Stimulated activated CD4-positive, alpha-beta T cell treated with anti-CD3 and anti-CD28 coated beads, Interleukin-1b, Interleukin-23, amount 100 ng/mL, for 4 hours (primary cell): ENCODE measurements around the gene MAD1L1.
"Not testable (repeated sequence)": the region's sequence is repeated elsewhere in the genome, so short reads cannot be mapped to it uniquely, and the experiment has no call there.

Experiments
- DNase-seq, 2 donors: peaks; one replicate each; pipeline ENCODE4 v3.0.0-alpha.2; 2020; ENCODE audit warnings: low read depth in 2 of 2

MAD1L1 gene

DNA sequence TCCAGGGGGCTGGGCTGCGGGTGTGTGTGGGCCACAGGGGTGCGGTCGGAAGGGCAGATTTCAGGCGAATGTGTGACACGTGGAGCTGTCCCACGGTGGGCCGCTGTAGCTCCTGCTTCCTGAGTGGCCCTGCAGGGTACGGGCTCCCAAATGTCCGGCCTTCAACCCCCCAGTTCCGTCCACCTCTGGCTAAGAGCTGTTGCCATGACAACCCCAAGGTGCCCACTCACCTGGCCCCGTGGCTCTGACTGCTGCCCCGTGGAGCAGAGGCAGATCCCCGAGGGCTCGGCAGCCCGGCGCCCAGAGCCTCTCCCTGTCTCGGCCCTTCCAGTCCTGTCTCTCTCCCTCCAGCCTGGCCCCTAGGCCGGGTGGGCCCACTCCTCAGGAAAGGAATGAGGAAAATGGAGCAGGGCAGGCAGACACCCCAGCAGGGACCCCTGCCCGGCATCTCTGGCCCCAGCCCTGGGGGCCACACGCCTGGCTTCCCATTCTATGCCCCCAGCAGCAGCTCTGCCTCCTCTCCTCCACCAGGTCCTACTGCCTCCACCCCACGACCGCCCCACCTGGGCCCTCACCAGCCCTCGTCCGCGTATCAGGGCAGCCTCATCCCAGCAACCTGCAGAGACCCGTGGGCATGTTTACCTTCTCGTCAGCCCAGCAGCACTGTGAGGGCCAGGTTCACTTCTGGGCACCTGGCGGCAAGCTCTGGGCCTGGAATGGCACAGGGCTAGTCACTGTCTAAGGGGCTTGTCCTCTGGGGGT is 347.1 kb downstream of the MAD1L1 start:
- no peak for DNase-seq

DNA sequence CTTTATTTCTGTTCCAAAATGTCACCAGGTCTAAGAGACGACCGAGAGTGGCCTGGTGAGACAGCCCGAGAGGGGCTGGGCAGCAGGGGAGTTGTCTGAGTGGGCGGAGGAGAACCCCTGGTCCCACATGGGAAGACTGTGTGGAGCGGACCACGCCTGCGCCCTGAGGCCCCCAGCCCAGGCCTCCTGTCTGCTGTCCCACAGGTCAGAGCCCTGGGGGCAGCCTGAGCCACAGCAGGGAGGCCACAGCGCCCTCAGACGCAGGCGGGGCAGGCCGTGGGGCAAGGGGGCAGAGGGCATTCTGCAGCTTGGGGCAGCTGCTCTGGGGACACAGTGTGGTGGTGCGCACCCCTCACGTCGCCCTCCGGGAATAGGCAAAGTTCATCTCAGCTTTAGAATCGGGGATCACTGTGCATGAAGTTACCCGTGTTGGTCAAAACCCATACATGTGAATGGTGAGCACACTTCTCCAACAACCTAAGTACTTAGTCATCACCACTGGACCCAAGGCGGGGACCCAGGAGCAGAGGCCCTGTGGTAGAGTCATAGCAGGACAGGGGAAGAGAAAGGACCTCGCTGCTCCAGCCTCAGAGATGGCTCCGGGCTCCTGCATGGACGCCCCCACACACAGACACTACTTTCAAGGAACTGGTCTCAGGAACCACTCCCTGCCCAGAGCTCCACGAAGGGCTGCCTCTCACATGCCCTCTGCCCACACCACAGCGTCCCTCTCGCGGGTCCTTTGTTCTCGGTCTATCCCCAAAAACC is 348.0 kb downstream of the MAD1L1 start:
- no peak for DNase-seq

DNA sequence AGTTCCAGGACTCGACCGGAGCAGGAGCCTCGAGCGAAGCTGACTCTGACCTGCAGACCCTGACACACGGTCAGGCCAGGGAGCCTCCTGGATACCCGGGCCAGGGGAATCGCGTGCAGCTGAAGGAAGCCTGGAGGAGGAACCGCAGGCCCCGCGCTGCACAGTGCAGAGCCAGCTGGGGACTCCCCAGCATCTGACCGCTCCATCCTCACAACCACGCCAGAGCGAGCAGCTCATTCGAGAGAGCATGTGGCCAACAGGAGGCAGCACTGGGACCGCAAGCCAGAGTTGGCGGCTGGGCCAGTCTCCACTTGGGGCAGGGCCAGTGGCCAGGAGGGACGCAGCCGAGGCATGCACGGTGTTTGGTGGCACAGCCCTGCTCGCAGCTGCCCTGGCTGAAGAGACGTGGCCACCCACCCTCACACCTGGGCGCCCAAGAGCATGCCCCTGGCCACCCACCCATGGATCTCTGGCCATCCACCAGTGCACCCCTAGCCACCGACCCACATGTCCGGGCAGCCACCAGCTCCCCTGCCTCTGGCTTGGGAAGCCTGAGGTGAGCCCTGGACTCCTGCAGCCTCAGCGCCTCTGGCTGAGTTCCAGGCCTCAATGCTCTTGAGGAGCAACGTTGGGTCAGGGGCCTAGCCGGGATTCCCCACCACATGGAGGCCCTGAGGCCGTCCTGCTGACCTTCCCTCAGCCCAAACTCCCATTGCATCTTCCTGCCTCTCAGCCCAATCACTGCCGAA is 348.7 kb downstream of the MAD1L1 start:
- no peak for DNase-seq

DNA sequence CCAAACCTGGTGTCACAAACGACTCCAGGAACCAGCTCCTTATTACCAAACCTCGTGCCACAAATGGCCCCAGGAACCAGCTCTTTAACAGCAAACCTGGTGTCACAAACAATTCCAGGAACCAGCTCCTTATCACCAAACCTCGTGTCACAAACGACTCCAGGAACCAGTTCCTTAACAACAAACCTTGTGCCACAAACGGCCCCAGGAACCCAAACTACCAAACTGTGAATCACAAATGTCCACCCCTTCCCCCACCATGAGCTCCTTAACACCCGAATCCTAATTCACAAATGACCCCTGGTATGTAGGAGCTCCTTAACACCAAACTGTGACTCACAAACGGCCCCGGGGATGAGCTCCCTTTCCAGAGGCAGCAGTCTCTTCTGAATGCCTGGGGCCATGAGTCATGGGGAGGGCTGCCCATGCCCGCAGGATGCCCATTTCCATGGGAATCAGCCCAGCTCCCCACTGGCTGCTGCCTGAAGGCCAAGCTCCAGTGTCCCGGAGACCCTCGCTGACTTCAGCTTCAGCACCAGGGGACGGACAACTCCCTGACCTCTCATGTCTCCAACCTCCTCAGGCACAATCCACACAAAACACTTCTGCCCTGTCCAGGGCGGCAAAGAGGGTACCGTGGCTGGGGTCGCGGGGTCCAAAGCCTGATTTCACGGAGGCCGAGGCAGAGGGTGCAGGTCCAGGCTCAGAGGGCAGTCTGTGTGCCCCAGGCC is 349.5 kb downstream of the MAD1L1 start:
- DNase-seq: no peak

DNA sequence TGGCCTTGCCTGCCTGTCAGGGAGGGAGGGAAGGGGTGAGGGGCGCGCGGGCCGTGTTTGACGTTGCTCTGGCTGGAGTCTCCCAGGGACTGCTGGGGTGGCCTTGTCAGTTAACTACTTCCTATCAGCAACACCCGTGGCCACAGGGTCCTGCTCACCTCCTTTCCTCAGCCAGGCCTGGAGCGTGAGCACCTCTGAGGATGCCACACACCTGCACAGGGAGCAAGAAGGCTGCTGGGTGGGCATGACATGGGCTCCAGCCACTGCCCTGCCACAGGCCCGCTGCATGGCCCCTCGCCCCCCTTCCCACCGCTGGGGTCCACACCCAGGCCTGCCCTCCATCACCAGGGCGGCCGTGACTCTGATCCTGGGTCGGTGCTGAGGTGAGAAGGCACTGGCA is 350.3 kb downstream of the MAD1L1 start:
- DNase-seq: no peak

DNA sequence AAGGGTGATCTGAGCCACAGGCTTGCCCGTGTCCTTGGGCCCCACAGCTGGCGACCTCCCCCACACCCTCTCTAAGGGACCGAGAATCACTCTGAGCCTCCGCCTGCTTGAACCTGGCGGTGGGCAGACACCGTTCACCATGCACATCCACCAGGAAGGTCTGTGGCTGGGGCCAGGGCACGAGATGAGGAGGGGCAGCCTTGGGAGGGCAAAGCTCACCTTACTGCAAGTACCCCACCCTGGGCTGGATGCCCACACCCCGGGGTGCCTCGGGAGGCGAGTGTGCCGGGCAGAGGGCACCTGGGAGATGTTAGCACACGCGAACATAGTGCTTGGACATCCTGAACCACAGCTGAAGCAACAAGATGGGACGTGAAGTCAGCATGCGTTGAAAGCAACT is 350.8 kb downstream of the MAD1L1 start:
- no peak for DNase-seq

DNA sequence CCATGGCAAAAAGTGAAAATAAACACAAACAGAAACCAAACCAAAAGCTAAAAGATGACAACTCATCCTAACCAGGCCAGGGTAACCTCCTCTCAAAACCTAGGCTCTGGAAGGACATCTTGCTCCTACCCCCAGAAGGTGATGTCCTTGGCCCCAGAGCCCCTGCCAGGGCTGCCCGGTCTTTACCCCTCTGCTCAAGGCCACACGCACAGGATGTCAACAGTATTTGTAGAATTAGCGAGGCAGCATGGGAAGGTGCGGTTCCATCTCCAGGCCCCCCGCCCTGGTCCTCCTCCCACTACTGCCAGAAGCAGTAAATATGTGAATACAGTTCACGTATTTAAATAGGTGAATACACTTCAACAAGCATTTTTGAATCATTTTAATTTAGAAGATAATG is 356.1 kb downstream of the MAD1L1 start:
- not testable (repeated sequence) for DNase-seq

DNA sequence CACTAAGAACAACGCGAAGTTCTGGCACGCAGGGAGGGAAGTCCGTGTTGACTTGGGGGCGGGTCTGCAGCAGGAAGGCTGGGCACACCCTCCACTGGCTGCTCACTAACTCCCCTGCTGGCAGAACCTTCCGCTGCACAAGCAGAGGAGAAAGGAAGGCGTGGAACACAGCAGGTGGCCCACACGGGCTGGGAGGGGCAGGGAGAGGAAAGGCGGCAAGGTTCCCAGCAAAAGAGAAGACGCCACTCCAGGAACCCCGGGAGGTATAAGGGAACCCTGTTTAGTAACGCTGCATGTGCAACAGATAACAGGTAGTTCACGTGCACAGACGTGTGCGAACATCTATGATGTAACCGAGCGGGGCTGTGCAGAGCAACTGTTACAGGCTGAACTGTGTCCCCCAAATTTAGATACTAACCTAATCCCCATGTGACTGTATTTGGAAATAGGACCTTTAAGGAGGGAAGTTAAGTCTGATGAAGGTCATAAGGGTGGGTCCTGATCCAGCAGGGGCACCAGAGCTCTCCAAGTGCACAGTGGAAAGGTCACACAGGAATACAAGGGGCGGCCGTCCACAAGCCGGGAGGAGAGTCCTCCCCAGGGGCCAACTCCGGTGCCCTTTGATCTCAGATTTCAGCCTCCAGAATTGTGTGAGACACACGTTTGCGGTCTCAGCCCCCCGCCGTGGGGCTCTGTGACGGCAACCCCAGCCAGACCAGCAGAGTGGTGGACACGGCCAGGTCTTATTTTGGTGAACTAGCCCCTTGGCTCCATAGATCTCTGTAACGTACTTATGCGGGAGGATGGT is 357.1 kb downstream of the MAD1L1 start:
- not testable (repeated sequence) for DNase-seq

DNA sequence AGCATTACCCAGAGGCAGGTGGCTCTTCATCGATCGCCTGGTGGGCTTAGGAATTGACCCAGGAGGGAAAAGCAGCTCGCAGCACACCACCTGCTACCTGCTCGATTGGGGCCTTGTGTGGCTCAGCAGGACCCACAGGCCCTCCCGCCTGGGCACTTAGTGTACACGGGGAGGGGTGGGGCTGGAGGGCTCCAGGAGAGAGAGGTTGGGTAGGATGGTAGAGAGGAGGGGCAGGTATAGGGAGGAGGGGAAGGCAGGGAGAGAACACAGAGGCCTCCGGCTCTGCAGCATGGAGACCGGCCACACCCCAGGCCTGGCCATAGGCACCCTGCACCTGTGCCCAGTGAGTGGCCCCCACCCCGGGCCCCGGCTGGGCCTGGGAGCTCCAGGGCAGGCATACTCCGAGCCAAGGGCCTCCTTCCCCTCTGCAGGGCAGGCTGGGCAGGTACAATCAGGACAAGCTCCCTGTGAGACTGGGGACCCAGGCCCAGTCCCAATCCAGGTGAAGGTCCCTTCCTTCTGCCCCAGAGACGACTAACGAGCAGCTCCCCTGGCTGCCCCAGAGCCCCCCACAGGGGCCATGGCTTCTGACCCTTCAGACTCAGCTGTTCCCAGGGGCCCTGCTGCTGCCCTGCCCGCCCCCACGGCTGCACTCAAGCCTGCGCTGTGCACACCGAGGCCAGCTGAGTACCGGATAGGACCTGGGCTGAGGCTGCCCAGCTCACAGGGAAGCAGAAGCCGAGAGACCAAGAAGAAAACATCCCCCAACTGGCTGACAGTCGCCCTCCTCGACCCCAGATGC is 358.0 kb downstream of the MAD1L1 start:
- DNase-seq: not testable (repeated sequence)

DNA sequence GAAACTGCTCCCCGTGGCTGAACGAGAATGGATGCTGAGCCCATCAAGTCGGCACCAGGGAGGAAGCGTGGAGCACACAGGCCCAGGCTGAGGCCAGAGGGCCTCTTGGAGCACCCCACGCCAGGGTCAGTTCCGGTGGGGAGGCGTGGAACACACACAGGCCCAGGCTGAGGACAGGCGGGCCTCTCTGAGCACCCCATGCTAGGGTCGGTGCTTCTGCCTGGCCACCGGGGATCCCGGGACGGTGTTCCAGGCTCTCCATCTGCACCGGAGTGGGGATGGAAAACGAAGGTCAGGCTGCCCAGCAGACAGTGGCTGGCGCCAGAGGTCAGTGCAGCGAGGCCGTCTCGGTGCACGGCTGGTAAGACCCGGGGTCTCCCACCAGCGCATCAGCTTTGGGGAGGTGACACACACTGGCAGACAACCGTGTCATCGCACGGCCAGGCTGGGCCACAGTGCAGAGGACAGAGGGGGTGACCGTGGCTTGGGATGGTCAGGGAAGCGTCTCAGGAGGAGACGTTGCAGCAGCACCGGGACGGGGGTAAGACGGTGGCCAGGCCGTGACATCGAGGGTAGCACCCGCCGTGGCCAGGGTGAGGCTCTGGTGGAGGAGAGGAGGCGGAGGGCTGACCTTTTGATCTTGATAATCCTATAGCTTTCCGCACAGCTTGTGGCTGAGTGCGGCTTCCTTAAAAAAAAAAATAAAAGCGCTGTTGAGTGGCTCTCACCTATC is 358.7 kb downstream of the MAD1L1 start:
- no peak for DNase-seq

DNA sequence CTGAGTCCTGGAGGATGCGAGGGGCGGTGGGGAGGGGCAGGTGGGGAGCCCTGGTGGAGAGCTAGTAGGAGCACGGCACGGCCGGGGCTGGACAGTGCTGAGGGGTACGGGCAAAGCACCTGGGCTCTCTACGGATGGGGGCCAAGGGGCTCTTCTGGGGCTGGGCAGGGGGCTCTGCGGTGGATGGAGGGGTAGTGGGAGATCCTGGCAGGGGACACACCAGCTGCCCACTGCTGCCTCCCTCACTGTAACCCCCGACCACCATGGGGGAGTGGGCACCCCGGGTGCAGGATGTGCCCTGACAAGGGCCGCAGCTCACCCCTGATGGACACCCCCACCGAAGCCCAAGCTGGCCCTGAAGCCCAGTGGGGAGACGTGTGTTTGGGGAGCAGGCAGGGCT is 359.3 kb downstream of the MAD1L1 start:
- no peak for DNase-seq

DNA sequence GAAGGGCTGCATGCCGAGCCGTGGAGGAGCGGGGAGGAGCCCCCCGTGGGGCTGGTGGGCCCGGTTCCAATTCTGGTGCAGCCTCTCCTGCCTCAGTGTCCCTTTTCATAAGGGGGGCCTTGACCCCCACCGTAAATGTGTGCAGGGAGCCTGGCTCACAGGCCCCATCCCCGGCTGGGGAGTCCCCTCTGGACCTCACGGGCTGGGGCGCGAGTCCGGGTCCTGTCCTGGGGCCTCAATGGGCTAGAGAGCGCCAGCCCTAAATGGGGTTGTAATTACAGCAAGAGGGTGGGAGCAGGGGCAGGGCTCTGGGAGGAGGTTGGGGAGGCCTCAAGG is 359.7 kb downstream of the MAD1L1 start:
- DNase-seq: no peak

DNA sequence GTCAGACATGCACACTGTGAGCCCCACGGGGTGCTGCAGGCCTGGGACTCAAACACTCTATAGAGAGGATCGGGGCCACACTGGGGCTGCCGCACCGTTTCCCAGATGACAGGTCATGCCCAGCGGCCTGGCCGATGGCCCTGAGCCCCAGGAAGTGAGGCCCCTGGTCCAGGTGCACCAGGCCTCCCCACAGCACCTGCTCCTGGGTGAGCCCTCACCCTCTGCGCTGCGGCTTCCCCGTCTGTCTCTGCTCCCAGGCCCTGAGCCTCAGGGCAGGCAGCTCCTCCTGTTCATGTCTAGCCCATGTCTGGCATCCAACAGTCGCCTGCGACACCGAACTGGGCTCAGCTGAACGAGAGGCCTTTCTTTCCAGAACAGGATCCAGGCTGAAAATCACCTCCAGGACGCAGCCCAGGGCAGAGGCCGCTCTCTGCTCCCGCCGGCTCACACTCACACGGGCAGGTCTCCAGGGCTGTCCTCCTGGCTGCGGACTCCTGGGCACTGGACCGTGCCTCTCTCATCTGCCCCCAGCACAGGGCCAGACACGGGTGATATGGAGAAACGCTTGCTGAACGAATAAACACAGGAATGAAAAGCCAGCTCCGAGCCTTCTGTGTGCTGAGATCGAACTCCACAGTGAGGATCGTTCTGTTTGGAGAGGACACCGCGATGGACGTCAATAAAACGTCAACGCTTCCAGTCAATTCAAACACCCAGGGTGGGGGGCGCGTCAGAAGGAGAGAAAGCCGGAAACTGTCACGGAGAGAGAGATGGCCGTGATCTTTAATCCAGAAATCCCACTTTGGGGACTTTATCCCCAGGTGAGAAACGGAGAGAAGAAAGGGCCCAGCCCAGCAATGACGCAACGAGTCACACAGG is 360.3 kb downstream of the MAD1L1 start:
- DNase-seq: no peak

DNA sequence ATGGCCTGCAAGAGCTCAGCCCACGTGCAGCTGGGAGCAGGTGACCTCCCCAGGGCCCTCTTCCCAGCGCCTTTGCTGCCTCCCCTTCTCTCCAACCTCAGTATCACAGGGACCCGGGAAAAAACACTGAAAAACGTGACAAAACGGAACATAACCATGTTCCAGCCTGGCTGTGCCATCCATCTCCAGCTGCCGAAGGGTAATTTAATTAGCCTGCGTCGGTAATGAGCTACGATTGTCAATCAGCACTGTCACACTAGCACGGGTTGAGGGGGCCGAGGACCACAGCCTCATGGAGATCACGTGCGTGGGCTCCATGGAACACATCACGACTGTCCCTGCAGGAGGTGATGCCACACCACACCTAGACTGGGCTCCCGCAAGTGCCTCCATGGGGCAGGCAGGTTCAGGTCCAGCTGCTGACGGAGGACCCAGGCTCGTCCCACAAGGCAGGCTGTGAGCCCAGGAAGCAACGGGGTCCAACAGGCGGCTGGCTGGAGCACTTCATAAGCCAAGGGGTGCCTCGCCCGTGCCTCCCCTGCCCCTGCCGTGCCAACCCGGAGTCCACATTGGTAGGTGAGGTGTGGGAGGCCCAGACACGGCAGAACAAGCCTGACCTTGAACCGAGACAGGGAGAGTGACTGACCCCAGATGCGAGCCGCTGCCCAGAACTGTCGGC is 363.2 kb downstream of the MAD1L1 start:
- DNase-seq: no peak

DNA sequence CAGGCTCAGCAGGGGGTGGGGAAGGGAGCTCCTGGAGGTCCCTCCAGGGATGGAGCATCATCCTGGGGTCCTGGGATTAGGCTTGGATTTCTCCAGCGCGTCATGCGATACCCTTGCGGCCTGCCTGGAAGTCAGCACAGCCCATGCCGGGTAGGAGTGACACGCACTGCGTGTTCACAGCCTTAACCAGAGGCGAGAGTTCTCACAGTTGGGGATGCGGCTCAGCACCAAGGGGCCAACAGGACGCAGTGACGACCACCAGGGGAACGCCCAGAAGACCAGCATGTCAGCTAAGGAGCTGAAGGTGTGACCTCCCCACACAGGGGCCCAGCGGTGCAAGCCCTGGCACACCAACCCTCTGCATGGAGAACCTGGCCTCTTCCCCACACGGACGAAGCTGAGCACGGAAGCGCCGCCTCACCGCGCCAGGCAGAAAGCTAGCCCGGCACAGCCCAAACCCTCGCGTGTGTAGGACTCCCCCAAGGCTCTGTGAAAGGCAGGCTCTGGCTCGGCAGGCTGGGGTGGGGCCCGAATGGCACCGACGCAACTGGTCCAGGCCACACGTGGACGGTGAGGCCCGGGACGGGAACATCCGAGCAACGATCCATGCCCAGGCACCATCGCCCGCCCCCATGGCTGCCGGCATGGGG is 364.1 kb downstream of the MAD1L1 start:
- no peak for DNase-seq

DNA sequence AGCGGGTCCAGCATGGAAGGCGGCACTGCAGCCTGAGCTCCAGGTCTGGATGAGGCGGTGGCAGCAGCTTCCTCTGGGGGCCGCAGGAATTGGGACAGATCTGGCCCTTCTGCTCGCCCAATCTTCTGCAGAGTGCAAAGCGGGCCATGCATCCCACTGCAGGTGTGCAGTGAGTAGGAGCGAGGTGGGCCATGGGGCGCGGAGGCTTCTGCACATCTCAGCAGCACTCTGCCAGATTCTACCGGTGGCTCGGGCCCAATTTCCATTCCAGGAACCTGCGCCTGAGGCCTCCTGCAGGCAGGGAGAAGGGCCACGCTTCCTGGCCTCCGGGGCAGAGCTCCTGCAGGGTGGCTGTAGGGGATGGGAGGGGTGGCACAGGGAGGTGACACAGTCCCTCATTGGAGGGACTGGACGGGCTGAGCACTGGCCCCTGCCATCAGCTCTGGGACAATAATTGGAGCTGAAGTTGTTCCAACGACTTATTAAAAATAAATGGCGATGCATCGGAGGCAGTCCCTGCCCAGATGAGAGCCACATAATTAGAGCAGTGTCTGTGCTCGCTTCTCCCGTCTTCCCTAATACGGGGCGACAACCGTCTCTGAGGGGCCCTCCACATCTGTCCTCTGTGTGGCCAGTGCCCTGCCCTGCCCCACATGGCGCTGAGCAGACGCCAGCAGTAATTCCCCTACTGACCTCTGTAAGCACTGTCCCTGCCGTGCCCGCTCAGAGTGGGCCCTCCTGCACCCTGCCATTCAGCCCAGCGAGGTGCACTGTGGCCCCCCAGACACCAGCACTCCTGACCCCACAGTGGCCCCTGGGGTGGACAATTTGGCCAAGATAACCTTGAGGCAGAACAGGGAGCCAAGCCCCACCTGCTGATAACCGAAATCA is 365.1 kb downstream of the MAD1L1 start:
- DNase-seq: no peak

DNA sequence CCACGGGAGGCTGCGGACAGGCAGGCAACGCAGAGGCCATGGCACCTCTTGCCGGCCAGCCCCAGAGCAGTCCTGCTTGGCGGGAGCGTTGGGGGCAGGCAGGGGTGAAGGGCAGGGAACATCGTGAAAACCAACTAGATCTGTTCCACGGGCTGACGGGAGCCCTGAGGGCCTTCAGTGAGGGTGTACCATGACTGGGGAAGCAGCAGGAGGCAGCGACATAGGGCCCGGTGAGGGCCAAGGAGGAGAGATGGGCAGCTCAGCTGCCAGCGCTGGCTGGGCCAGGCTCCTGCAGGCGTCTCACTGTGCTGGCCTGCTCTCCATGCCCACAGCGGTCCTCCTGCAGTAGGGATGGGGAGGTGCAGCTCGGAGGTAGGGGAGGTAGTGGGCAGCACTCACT is 366.1 kb downstream of the MAD1L1 start:
- DNase-seq: no peak
